K562 (cell line): Measurements from ENCODE around the gene LETM1. TPM values are rescaled to one million over a fixed set of nuclear protein-coding genes. Genes with fewer than 3 reads are reported as not detected.

Experiments used
- ATF6 ChIP-seq: sonication (generic); formaldehyde crosslinking; IDR thresholded peaks from 2 replicates; pipeline ENCODE4 v1.4.0; 2020; ENCODE audit warnings: mild to moderate bottlenecking, missing genetic modification reagents
- CBFB ChIP-seq: sonication (generic); formaldehyde crosslinking; IDR thresholded peaks from 2 replicates; pipeline ENCODE4 v1.4.0; 2020; ENCODE audit warnings: mild to moderate bottlenecking, missing genetic modification reagents
- EGR1 ChIP-seq: fragments of 450-650 bp; conservative IDR thresholded peaks from 2 replicates; pipeline ENCODE4 v1.6.1; 2017; ENCODE audit warnings: mild to moderate bottlenecking
- ELK3 ChIP-seq: fragments of 450-650 bp; formaldehyde crosslinking; IDR thresholded peaks from 2 replicates; pipeline ENCODE4 v1.4.0; 2020; ENCODE audit warnings: mild to moderate bottlenecking
- REST ChIP-seq, 2 experiments: fragments of 450-650 bp; formaldehyde crosslinking in 1 of 2; IDR thresholded peaks; 2 replicates each; pipeline versions ENCODE4 v1.4.0 to v1.6.1; 2014 to 2020; ENCODE audit warnings: mild to moderate bottlenecking in 2 of 2, borderline replicate concordance in 1 of 2, low read depth in 1 of 2
- polyA plus RNA-seq, 8 experiments: library from polyadenylated mRNA; depleted of rRNA in 4 of 8; stranded (reverse) in 5 of 8; unstranded in 3 of 8; fragments of >200 nt; fragmentation: Nextera tagmentation in 2 of 8; fragmentation: Illumina TruSeq in 1 of 8; extraction: Ambion mirVana in 2 of 8; extraction: Trizol in 1 of 8; gene quantifications; 2 replicates each; pipeline versions ENCODE4 v1.2.1 to v1.2.3, GENCODE V29; 2011 to 2014; ENCODE audit warnings: inconsistent platforms in 1 of 8, missing spikeins in 1 of 8
- total RNA-seq, 7 experiments: library from RNA; depleted of rRNA in 6 of 7; stranded (reverse); fragments of >200 nt in 6 of 7; fragmentation: Illumina TruSeq in 2 of 7; extraction: Trizol in 2 of 7; gene quantifications; 2 replicates each; pipeline versions ENCODE4 v1.2.1 to v1.2.3, GENCODE V29; 2011 to 2021; ENCODE audit warnings: low replicate concordance in 1 of 7

LETM1 gene
- total and polyA plus RNA-seq, 9 of the 15 experiments (the other 6 are each of a cell fraction or from before 2014, with no cell fraction given), result 3.9 to 109 (median 35.0) TPM

DNA sequence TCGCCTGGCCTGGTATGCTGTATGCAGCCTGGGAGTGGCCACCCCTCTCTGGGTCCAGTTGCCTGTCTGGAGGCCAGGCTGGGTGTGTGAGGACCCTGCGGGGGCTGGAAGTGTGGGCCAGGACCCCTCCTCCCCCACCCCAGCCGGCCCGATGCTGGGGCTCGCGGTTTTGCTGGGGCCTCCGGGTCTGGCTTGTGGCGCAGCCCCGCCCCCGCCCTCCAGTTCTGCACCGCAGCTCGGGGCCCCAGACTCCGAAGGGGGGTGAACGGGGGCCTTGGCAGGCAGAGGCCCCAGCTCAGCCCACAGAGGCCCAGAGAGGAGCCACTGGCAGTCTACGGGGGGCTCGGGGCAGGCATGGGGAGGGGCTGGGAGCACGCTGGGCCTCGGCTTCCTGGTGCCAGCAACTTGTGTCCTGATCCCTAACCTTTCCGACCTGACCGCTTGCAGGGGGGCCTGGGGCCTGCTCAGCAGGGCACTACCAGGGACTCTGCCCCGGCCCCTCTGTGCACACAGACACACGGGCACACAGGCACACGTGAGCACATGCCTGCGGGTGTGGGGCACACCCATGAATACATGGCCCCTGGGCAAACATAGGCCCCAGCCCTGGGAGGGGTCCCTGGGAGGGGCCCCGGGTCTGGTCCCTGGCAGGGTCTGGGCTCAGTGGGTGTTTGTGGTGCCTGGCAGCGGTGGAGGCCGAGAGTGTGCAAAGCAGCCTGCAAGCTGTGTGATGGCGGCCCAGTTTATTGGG is 84.2 kb downstream of the LETM1 start (continued):
- TF ChIP-seq ATF6 (CRISPR knock-in tag) (no peak), ELK3 (CRISPR knock-in tag) (no peak), REST (IDR thresholded peaks at IDR 0.05; ENCODE audit: borderline replicate concordance) (no peak), REST (CRISPR knock-in tag; IDR thresholded peaks at IDR 0.05; ENCODE audit: low read depth) (no peak), CBFB (CRISPR knock-in tag) (no peak), EGR1 (peak; percentile 60)
